OCI-LY7 (cell line): Measurements from ENCODE around the gene ZNF282. TPM values are rescaled to one million over a fixed set of nuclear protein-coding genes. Genes with fewer than 3 reads are reported as not detected.

Source experiments
- BruUV-seq: library from RNA; stranded (reverse); fragments of 400-500 nt; replicated peaks from 2 replicates; lab custom pipeline; 2021; lab: Mats Ljungman, UMichigan
- CTCF ChIA-PET: fragments of 300-600 bp; sonication (Branson Sonifier 250); formaldehyde crosslinking; loops from one replicate; lab custom pipeline; 2022; ENCODE audit warnings: antibody characterized with exemption; ENCODE audit not compliant: unreplicated experiment; lab: Charles Lee
- POLR2A ChIA-PET: fragments of 300-600 bp; sonication (Branson Sonifier 250); formaldehyde crosslinking; loops from one replicate; lab custom pipeline; 2022; ENCODE audit warnings: antibody characterized with exemption; lab: Charles Lee
- DNase-seq: peaks from one replicate; pipeline ENCODE4 v3.0.0-alpha.2; 2015; ENCODE audit warnings: low spot score
- H2AFZ ChIP-seq: fragments of 200-600 bp; sonication (generic), shearing (Covaris generic); 2 replicates; pipeline ENCODE4 v1.6.1; 2014; ENCODE audit warnings: mild to moderate bottlenecking, antibody characterized with exemption, low read length, moderate library complexity
- H3K27ac ChIP-seq: fragments of 200-600 bp; sonication (generic); 2 replicates; pipeline ENCODE4 v1.5.1; 2014; ENCODE audit warnings: mixed run types, low read depth, mild to moderate bottlenecking, moderate library complexity, low read length, inconsistent platforms; ENCODE audit not compliant: poor library complexity, severe bottlenecking
- H3K36me3 ChIP-seq: fragments of 200-600 bp; sonication (generic); 2 replicates; pipeline ENCODE4 v1.6.1; 2014; ENCODE audit warnings: mild to moderate bottlenecking, antibody characterized with exemption, low read length, moderate library complexity, mixed read lengths; ENCODE audit not compliant: insufficient read depth
- H3K4me1 ChIP-seq: fragments of 200-600 bp; sonication (generic); 2 replicates; pipeline ENCODE4 v1.5.1; 2014; ENCODE audit warnings: mild to moderate bottlenecking, low read length; ENCODE audit not compliant: insufficient read depth, poor library complexity, severe bottlenecking
- H3K4me2 ChIP-seq: fragments of 200-600 bp; sonication (generic); 2 replicates; pipeline ENCODE4 v1.6.1; 2014; ENCODE audit warnings: mild to moderate bottlenecking, low read length
- H3K4me3 ChIP-seq: fragments of 200-600 bp; sonication (generic); 2 replicates; pipeline ENCODE4 v1.5.1; 2014; ENCODE audit warnings: mild to moderate bottlenecking, low read depth, low read length; ENCODE audit not compliant: poor library complexity, severe bottlenecking
- H3K79me2 ChIP-seq: fragments of 200-600 bp; sonication (generic); 2 replicates; pipeline ENCODE4 v1.6.1; 2016; ENCODE audit warnings: low read depth, mild to moderate bottlenecking, low read length, moderate library complexity, mixed read lengths; ENCODE audit not compliant: insufficient read depth
- H3K9me2 ChIP-seq: fragments of 200-600 bp; sonication (generic); 2 replicates; pipeline ENCODE4 v1.6.1; 2016; ENCODE audit warnings: mild to moderate bottlenecking, low read length, mixed read lengths; ENCODE audit not compliant: insufficient read depth
- H3K9me3 ChIP-seq: fragments of 200-600 bp; sonication (generic); 2 replicates; pipeline ENCODE4 v1.6.1; 2014; ENCODE audit warnings: mild to moderate bottlenecking, mixed run types, low read length, mixed read lengths
- H4K20me1 ChIP-seq: fragments of 200-600 bp; sonication (generic); 2 replicates; pipeline ENCODE4 v1.6.1; 2014; ENCODE audit warnings: mild to moderate bottlenecking, antibody characterized with exemption, low read length, moderate library complexity, mixed read lengths; ENCODE audit not compliant: insufficient read depth
- CTCF ChIP-seq: fragments of 200-600 bp; sonication (generic); conservative IDR thresholded peaks from 2 replicates; pipeline ENCODE4 v1.5.1; 2014; ENCODE audit warnings: mild to moderate bottlenecking, antibody characterized with exemption, low read length, moderate library complexity, mixed read lengths
- EZH2phosphoT487 ChIP-seq: fragments of 200-600 bp; sonication (generic); IDR thresholded peaks from 2 replicates; pipeline ENCODE4 v1.6.1; 2018; ENCODE audit warnings: low read depth, borderline replicate concordance, mild to moderate bottlenecking, mixed run types, antibody characterized with exemption, low read length, moderate library complexity, mixed read lengths
- intact Hi-C: fragments of 100-400 bp; cut with micrococcal nuclease; formaldehyde crosslinking; loops from one replicate; pipeline ENCODE4 v1.10.0; 2022; ENCODE audit not compliant: unreplicated experiment
- total RNA-seq, 2 experiments: library from RNA; depleted of rRNA in 1 of 2; stranded (reverse); fragments of >200 nt in 1 of 2; shearing (Covaris generic) in 1 of 2; gene quantifications; 2 replicates each; pipeline ENCODE4 v1.2.3, GENCODE V29; 2014 to 2022

The ZNF282 gene
- total RNA-seq, 2 experiments from 2014 or later, result 15.4 to 26.6 TPM

DNA sequence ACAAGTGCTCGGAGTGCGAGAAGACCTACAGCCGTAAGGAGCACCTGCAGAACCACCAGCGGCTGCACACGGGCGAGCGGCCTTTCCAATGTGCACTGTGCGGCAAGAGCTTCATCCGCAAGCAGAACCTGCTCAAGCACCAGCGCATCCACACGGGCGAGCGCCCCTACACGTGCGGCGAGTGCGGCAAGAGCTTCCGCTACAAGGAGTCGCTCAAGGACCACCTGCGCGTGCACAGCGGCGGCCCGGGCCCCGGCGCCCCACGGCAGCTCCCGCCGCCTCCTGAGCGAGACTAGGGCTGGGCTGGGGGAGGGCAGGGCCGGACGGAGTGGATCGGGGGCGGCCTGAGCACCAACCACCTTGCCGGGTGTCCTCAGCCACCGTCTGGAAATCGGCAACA lies 29.0 kb downstream of the ZNF282 start:
- TF ChIP-seq CTCF (no peak), EZH2phosphoT487 (no peak)
- H3K4me2 ChIP-seq, result no peak overlapping the region
- BruUV-seq, result no TSS peak
- CTCF ChIA-PET, result no interaction called here
- H3K9me3 ChIP-seq, result no peaks in the 10 kb centered on the region
- H3K9me2 ChIP-seq, result no peaks in the 10 kb centered on the region
- H4K20me1 ChIP-seq, result no peaks in the 10 kb centered on the region
- peaks cover 16% of the 10 kb centered on the region for H3K36me3 ChIP-seq
- H2AFZ ChIP-seq, result no peak overlapping the region
- no peak overlapping the region for H3K4me3 ChIP-seq
- H3K27ac ChIP-seq, result no peak overlapping the region
- H3K79me2 ChIP-seq, result no peaks in the 10 kb centered on the region
- intact Hi-C loops, result no loop called here
- no peak for DNase-seq
- POLR2A ChIA-PET, result no interaction called here
- no peaks in the 10 kb centered on the region for H3K4me1 ChIP-seq

- no peaks in the 10 kb centered on the region for H3K9me2 ChIP-seq
Observed at GRCh38 chr7:149225106-149225505, 29.8 kb downstream of the ZNF282 start.

More at GRCh38 chr7:149225106-149225505, 29.8 kb downstream of the ZNF282 start:
- H4K20me1 ChIP-seq, result no peaks in the 10 kb centered on the region
- no peak overlapping the region for H3K4me3 ChIP-seq
- CTCF ChIA-PET, result no interaction called here
- H3K4me2 ChIP-seq, result no peak overlapping the region
- TF ChIP-seq CTCF, result no peak
- no peak for TF ChIP-seq EZH2phosphoT487
- H3K36me3 ChIP-seq, result peaks cover 16% of the 10 kb centered on the region; the same call in 1 of the 2 replicates
- no peaks in the 10 kb centered on the region for H3K9me3 ChIP-seq
- no peak overlapping the region for H3K27ac ChIP-seq
- H2AFZ ChIP-seq, result no peak overlapping the region
- no peaks in the 10 kb centered on the region for H3K4me1 ChIP-seq
- no peak for DNase-seq
- intact Hi-C loops, result no loop called here
- no peaks in the 10 kb centered on the region for H3K79me2 ChIP-seq
- POLR2A ChIA-PET, result no interaction called here
- BruUV-seq, result no TSS peak
